AG20443 (cell line): ENCODE results near the gene LYPD1.
A peak's percentile ranks its signal among the peaks of the same experiment; 100 is the strongest.
"Not testable (repeated sequence)": the region's sequence is repeated elsewhere in the genome, so short reads cannot be mapped to it uniquely, and the experiment has no call there.

Source experiments
- DNase-seq: peaks from one replicate; pipeline ENCODE4 v3.0.0; 2012; ENCODE audit warnings: low spot score, mixed read lengths

LYPD1 gene, protein sequence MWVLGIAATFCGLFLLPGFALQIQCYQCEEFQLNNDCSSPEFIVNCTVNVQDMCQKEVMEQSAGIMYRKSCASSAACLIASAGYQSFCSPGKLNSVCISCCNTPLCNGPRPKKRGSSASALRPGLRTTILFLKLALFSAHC

GRCh38 chr2:132669908-132670495 is at the start of gene LYPD1:
Gene LYPD1, minus strand, starts transcription at chr2:132670205. Its CDS starts 273 bp downstream, at chr2:132669932.
- DNase-seq = peak; percentile 53

- no peak for DNase-seq
These were observed 49.5 kb upstream of the LYPD1 start for GRCh38 chr2:132719480-132719879.

- no peak for DNase-seq
These were observed 46.9 kb upstream of the LYPD1 start for GRCh38 chr2:132716954-132717353.

GRCh38 chr2:132715386-132716351 is 45.7 kb upstream of the LYPD1 start:
- DNase-seq = peak; percentile 18

DNA sequence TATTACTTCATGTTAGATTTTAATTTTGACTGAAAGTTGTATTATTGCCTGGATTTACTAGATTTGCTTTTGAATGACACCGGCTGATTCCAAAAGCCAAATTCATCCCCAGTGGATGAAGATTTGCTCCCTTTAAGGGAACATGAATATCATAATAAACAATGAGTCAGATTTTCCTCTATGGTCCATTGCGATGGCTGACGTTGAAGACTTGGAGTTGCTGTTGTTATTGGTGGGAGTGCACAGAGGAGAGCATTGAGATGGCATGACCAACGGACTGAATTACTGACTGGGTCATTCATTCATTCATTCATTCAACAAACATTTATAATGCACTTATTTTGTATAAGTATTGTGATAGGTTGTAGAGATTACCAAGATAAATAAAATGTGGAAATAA is 33.4 kb upstream of the LYPD1 start:
- DNase-seq = no peak

- DNase-seq = peak; percentile 60
These were observed 31.8 kb upstream of the LYPD1 start for GRCh38 chr2:132701810-132702209.

DNA sequence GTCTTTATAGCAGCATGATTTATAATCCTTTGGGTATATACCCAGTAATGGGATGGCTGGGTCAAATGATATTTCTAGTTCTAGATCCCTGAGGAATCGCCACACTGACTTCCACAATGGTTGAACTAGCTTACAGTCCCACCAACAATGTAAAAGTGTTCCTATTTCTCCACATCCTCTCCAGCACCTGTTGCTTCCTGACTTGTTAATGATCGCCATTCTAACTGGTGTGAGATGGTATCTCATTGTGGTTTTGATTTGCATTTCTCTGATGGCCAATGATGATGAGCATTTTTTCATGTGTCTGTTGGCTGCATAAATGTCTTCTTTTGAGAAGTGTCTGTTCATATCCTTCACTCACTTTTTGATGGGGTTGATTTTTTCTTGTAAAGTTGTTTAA is 29.8 kb upstream of the LYPD1 start:
- DNase-seq = not testable (repeated sequence)

DNA sequence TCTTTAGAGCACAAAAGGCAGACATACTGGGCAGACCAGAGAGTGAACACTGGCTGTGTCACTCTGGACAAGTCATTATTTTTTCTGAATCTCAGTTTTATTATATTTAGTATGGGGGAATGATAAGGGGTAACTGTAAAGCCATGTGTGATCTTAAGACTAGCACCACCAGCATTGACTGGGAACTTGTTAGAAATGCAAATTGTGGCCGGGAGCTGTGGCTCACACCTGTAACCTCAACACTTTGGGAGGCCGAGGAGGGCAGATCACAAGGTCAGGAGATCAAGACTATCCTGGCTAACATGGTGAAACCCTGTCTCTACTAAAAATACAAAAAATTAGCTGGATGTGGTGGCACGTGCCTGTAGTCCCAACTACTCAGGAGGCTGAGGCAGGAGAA is 28.3 kb upstream of the LYPD1 start:
- not testable (repeated sequence) for DNase-seq

DNA sequence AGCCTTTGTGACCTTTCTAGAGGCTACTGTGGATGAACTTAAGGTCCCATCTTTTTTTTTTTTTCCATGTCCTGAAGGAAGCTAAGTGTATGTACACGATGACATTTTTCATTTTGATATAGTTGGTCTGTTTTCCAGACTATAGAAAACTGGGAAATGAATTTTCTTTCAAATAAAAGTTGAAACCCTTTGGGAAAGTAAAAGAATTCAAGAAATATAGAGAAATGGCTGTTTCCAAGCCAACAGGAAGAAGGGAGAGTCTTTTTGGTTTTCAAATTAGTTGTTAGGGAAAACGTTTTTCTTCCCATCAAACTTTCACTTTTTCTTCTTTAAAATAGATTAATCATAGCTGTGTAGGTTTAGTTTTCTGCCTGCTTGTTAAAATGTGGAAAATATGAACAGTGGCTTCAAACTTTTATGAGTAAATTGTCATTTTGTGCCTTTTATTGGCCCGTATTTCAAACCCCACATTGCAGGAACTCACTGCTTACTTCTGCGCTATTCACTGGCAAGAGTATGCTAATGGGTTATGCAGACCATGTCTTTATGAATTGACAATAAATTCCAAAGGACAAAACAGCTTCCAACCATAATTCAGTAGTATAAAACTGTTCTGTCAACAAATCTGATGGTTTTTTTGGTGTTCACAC is 27.7 kb upstream of the LYPD1 start:
- no peak for DNase-seq

DNA sequence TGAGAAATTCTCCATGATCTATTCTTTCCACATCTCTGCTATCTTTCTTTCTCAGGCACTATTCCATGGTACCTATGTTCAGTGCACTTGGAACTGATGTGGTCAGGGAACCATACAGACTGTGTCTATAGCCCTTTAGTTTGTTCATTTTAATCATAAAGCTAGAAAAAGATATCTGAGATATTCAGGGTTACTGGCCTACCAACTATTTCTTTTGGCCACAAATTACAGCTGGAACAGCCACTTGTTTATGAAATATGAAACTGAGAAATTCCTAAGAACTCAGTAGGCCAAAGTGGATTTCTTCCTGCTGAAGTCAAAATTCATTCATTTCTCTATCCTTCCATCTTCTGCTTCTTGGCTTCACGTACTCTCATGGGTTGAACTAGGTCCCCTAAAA is 22.8 kb upstream of the LYPD1 start:
- DNase-seq = peak; percentile 39

DNA sequence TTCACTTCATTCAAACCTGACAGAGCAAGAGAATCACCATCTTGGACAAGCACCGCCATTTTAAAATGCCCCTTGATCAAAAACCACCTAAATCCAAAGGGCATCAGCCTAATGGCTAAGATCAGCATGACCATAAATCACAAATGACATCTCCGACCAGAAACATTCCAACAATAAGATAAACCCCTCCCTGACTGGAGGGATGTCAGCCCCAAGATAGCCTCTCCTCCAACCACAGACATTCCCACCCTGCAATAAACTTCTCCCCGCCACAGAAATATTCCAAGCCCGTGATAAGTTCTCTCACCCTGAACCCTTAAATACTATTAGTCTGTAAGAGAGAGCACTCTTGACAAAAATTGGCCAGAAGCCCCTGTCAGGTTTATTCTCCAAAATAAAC is 21.6 kb upstream of the LYPD1 start:
- no peak for DNase-seq

DNA sequence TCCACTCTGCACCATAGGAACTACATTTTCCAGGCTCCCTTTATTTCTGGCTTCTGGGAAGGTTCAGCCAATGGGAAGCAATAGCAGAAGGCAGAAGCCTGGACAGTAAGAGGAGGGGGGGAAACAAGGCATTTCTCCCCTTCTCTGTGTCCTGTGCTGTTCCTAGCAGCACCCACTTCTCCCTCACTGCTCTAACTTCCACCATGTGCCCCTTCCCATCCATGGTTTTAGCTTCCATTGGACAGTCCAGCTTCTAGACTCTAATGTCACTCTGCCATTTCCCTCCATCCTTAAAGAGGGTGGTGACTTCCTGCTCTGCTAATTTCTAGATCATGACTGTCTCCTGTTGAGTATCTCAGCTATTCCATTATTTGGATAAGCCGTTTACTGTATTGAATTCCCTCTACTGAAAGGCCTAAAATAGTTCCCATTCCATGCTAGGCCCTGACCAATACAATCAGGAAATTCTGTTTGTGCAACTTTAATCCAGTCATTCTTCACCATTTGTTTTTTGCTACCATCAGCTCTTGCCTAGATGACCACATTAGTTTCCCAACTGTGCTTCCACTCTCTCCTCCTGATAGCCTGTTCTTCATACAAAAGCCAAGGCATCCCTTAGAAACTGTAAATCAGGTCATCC is 20.8 kb upstream of the LYPD1 start:
- DNase-seq = peak; percentile 27

DNA sequence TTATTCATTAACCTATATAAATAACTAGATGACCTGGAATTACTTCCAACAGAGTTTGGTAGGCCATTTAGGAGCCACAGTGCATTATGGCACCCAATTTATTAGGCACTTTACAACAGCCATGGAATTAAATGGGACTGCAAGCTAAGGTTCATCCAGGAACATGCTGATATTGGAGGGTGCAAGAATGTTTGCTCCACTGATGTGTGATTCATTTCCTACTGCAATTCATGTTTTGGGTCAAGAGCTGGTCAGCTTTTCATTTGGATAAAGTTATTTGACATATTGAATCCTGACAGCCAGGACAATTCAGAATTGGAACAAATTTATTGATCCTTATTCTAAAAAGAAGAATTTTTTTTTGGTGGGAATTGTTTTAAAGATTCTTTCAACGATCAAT is 11.8 kb upstream of the LYPD1 start:
- DNase-seq = no peak

DNA sequence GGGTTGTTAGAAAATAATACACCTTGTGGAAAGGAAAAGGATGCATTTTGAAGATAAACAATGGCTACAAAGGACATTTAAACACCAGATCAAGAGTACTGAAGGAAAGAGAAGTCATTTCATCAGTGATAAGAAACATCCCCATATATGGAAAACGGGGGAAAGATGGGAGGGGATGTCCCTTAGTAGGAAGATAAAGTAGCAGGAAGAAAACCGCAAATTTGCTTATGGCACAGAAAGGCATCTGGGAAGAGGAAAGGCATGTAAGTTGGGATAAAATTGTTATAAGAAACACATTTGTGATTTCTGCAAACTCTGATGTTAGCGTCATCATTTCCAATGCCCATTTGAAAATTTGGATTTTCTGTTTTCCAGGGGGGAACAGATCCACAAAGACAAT is 10.5 kb upstream of the LYPD1 start:
- no peak for DNase-seq

- DNase-seq = no peak
These were observed 8.5 kb upstream of the LYPD1 start for GRCh38 chr2:132678483-132678882.

DNA sequence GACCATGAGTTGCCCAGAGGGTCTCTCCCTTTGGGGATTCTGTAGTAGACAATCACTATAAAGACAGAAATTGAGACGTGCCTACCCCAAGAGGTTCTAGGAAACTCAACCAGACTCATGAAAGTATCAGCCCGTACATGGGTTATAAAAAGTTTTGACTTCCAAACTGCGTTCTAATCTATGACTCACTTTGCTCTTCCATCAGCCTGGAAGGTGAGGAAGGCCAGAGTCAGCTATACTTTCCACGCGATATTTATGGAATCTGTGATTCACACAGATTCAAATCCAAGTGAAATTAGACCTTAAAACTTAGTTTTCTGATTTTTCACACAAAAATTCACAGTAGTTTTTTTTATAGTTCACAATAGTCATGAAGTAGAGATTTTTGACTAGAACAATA is 7.7 kb upstream of the LYPD1 start:
- DNase-seq = peak; percentile 25

- no peak for DNase-seq
These were observed 7.0 kb upstream of the LYPD1 start for GRCh38 chr2:132676999-132677398.

- peak; percentile 23 for DNase-seq
These were observed 1.3 kb upstream of the LYPD1 start for GRCh38 chr2:132671151-132671835.

GRCh38 chr2:132670496-132671150 is 618 bp upstream of the LYPD1 start:
- DNase-seq = peak; percentile 25

DNA sequence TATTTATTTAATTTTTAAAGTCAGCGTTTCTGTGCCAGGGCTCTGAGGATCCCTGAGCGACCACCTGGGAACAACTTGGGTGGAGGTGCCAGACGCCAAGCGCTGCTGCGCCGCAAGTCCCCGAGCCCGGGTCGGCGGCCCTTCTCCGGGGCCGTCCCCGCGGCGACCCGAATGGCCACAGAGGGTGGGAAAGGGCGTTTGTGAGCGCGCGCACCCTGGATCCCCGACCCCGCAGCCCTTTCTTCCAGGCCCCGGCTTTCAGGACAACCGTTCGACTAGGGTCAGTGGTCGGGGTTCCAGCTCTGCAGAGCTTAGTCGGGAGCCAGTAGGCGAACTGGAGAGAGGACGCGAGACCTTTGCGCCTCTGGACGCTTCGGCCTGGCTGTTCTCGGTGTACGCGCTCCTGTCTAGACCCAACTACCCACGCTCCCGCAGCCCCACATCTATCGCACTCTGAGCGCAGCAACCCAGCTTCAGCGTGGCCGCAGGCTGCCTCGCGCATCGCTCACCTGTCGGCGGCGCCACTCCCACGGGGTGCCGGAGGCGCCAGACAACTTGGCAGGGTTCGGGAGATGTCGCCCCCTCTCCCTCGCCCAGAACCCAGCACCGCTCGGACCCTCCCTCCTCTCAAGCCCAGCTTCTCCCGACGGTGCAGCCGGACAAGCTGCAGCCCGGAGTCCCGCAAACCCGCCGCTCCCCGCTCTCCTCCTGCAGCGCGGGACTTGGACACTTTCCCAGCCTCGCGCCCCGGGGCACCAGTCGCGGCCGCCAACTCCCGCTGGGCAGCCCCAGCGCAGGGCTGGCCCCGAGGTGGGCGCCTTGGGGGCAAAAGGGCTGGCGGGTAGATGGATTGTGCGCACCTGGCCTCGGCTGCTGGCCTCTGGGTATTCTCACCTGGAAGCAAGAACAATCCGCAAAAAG is 758 bp downstream of the LYPD1 start:
- peak; percentile 32 for DNase-seq
